GM15510 (cell line): ENCODE results near the gene LTA4H.

Experiments used
- POLR2A ChIP-seq: IDR thresholded peaks from 3 replicates; pipeline ENCODE4 v1.6.1; 2011; ENCODE audit warnings: borderline replicate concordance; ENCODE audit not compliant: insufficient read length; ENCODE audit errors: extremely low read depth

Gene LTA4H

DNA sequence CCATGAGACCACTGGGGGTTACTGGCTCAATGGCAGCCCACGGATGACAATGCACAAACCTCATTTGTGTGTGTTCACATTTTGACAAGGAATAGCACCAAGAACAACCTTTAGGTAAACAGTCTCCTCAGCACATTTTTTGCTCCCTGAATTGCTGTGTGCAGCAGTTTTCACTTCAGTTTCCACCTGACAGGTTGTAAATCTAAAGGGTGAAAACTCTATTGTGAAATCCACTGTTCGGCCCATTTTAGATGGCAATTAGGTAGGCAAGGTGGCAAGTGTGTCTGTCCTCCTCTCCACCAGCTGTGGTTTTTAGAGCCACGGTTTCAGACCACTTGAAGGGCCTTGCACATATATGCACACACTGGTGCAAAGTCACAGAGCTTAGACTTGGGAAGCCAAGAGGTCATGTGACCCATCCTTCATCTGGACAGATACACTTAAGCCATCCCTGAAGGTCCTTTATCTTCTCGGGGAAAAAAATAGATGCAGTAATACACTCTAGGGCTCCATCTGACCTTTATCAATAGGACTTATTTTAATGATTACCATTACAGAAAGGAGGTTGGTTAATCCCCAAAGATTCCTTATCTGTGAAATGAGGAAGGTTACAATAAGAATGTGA lies 62.4 kb downstream of the LTA4H start:
- TF ChIP-seq POLR2A: no peak

- no peak for TF ChIP-seq POLR2A
These were observed 64.5 kb downstream of the LTA4H start for GRCh38 chr12:95970905-95971304.

GRCh38 chr12:95967301-95967700 lies 68.1 kb downstream of the LTA4H start:
- TF ChIP-seq POLR2A: no peak

GRCh38 chr12:95966287-95966870 lies 69.0 kb downstream of the LTA4H start:
- no peak for TF ChIP-seq POLR2A

- TF ChIP-seq POLR2A: no peak
These were observed 72.3 kb downstream of the LTA4H start for GRCh38 chr12:95963096-95963495.

DNA sequence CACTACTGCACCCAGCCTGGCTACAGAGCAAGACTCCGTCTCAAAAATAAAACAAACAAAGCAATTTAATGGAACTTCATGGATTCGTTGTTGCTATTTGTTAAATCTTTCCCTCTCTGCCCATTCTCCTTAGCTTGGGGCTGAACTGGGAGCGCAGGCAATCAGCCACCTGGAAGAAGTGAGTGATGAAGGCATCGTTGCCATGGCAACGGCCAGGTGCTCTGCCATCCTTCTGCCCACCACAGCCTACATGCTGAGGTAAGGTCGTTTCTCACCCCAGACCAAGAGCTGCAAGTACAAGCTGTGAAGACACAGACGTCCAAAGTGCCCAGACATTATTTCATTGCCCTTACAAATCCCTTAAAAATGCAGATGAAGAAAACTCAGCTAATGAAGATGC lies 73.2 kb downstream of the LTA4H start:
- no peak for TF ChIP-seq POLR2A

DNA sequence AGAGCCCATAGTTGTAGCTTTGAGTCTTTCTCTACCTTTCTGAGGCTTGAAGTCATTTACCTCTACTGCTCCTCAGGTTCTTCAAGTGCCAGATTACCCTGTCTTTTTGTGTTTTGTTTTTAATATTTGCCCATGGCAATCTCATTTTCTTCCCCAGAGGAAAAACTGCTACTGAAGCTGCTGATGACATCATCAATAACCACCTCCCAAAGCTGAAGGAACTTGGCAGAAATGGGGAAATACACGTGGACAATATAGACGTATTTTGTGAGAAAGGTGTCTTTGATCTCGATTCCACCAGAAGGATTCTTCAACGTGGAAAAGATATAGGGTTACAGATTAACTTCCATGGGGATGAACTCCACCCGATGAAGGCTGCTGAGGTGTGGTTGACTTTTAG lies 75.1 kb downstream of the LTA4H start:
- TF ChIP-seq POLR2A: no peak

- no peak for TF ChIP-seq POLR2A
These were observed 76.3 kb downstream of the LTA4H start for GRCh38 chr12:95959107-95959506.

DNA sequence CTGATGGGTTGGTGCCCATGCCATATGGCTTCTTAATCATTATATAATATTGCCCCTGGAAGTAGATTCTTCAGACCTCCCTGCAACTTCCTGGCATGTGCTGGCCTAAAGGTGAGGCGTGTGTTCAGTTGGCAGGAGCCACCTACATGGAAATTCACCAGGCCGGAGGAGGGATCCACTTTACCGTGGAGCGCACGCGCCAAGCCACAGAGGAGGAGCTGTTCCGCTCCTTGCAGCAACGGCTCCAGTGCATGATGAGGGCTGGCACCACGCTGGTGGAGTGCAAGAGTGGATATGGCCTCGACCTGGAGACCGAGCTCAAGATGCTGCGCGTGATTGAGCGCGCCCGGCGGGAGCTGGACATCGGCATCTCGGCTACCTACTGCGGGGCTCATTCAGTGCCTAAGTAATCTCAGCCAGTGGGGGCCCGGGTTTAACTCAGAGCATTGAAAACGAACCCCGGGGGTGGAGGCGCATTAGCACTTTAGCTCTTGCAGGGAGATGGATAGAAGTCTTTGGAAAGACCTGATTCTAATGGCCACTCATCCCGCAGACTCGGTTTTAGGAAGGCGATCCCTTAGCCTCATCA lies 78.7 kb downstream of the LTA4H start:
- TF ChIP-seq POLR2A: no peak

GRCh38 chr12:95955549-95956159 lies 79.7 kb downstream of the LTA4H start:
- no peak for TF ChIP-seq POLR2A

DNA sequence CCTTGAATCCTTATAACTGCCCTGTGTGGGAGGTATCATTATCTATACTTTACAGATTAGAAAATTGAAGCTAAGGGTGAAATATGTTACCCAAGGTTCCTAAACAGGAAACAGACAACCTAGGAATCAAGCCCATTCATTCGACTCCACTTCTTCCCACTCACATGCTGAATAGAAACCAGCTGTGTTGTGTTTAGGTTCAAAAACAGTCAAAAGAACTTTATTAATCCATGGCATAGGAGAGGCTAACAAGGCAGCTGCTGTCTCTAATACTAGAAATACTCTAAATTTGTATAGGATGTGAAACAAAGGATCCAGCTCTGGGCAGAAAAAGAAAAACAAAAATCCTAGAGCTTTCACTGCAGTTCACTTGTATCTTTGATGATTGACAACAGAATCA lies 82.4 kb downstream of the LTA4H start:
- TF ChIP-seq POLR2A: no peak

DNA sequence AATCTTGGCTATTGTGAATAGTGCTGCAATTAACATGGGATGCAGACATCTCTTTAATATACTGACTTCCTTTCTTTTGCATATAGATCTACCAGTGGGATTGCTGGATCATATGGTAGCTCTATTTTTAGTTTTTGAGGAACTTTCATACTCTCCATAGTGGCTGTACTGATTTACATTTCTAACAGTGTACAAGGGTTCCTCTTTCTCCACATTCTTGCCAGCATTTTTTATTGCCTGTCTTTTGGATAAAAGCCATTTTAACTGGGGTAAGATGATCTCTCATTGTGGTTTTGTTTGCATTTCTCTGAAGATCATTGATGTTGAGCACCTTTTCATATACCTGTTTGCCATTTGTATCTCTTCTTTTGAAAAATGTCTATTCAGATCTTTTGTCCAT lies 83.9 kb downstream of the LTA4H start:
- no peak for TF ChIP-seq POLR2A
